Neural cell (in vitro differentiated cells): ENCODE results near the gene MEGF6.

ENCODE experiments used
- CTCF ChIP-seq: fragments of 450-650 bp; IDR thresholded peaks from 2 replicates; pipeline ENCODE4 v1.5.1; 2014; ENCODE audit warnings: antibody characterized with exemption, mild to moderate bottlenecking, moderate library complexity; ENCODE audit not compliant: poor library complexity, severe bottlenecking
- EZH2 ChIP-seq: fragments of 200-600, 300-800 bp; shearing (Covaris generic), sonication (generic); IDR thresholded peaks from 2 replicates; pipeline ENCODE4 v1.6.1; 2014; ENCODE audit warnings: antibody characterized with exemption, low read length, borderline replicate concordance, mild to moderate bottlenecking; ENCODE audit not compliant: insufficient read depth, poor library complexity, severe bottlenecking
- RAD21 ChIP-seq: fragments of 450-650 bp; conservative IDR thresholded peaks from 2 replicates; pipeline ENCODE4 v1.6.1; 2014; ENCODE audit warnings: antibody characterized with exemption, mild to moderate bottlenecking, moderate library complexity

- TF ChIP-seq RAD21 (no peak), EZH2 (no peak), CTCF (no peak)
These were observed 148.8 kb downstream of the MEGF6 start for GRCh38 chr1:3462356-3463012.
